Measurements from ENCODE around the gene SEC23B. TPM values are rescaled to one million over a fixed set of nuclear protein-coding genes. Genes with fewer than 3 reads are reported as not detected.

Gene SEC23B
- total and polyA plus RNA-seq, 2 of the 13 experiments (the other 11 are each of a cell fraction or from before 2014, with no cell fraction given), result 114 to 120 TPM

DNA sequence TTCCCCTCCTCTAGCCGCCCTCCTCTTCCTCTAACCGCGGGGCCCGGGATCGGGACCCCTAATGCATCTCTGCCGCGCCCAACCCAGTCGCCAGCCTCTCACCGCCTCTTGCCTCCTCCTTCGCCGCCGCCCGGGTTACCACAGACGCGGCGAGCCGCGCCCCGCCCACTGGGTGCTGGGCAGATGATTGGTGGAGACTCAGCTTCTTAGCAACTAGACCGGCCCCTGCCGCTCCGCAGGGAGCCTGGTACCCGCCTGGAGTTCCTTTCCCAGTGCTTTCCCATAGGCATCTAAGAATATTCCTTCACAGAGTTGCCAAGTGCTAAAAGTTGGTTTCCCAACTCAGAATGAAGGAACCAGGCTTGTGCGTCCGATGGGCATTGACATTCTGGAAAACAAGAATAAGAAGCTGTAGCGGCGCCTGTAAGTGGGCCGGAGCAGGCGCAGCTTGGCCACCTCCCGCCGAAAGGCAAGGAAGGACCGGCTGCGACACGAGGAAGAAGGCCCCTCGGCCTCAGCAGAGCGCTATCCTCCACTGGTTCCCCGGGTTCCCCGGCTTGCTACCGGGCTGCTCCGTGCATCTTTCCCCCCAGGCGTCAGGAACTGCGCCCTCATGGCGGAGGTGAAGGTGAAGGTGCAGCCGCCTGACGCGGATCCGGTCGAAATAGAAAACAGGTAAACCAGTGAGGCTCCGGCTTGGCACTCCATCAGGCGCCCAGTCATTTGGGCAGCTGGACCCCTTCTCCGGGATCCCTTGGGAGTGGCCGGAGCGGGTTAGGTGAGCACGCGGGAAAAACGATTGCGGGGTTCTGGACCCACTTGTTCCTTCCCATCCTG lies 40.6 kb upstream of the SEC23B start, which contains the start of the genes DZANK1 and POLR3F (continued):
- TF ChIP-seq, protein P1, sequence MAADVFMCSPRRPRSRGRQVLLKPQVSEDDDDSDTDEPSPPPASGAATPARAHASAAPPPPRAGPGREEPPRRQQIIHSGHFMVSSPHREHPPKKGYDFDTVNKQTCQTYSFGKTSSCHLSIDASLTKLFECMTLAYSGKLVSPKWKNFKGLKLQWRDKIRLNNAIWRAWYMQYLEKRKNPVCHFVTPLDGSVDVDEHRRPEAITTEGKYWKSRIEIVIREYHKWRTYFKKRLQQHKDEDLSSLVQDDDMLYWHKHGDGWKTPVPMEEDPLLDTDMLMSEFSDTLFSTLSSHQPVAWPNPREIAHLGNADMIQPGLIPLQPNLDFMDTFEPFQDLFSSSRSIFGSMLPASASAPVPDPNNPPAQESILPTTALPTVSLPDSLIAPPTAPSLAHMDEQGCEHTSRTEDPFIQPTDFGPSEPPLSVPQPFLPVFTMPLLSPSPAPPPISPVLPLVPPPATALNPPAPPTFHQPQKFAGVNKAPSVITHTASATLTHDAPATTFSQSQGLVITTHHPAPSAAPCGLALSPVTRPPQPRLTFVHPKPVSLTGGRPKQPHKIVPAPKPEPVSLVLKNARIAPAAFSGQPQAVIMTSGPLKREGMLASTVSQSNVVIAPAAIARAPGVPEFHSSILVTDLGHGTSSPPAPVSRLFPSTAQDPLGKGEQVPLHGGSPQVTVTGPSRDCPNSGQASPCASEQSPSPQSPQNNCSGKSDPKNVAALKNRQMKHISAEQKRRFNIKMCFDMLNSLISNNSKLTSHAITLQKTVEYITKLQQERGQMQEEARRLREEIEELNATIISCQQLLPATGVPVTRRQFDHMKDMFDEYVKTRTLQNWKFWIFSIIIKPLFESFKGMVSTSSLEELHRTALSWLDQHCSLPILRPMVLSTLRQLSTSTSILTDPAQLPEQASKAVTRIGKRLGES (CRISPR knock-in tag; IDR thresholded peaks at IDR 0.05; ENCODE audit: borderline replicate concordance), result 0 out of 2 replicates have a peak, but pooled peaks have one; percentile 55
- TF ChIP-seq ZC3H4 (CRISPR knock-in tag; IDR thresholded peaks at IDR 0.05; ENCODE audit: borderline replicate concordance) (no peak), ZNF780A (CRISPR knock-in tag; IDR thresholded peaks at IDR 0.05) (no peak), ZNF234 (CRISPR knock-in tag; conservative IDR thresholded peaks at IDR 0.05) (no peak), ASH2L (IDR thresholded peaks at IDR 0.05; ENCODE audit: insufficient read length, low read depth, low read length) (peak; percentile 100)

GRCh38 chr20:18477218-18477617 lies 30.5 kb upstream of the SEC23B start:
- H3K36me3 ChIP-seq (replicated peaks in 1 of 2; ENCODE audit: control insufficient read depth in 1 of 2, insufficient read depth in 2 of 2, low read length in 2 of 2), result peaks cover 16 to 60% of the 10 kb centered on the region in 2 experiments
- peak; percentile 30 for DNase-seq (ENCODE audit: low spot score)
- no peaks in the 10 kb centered on the region for H3K9me3 ChIP-seq (ENCODE audit: low read length)
- H3K9ac ChIP-seq (ENCODE audit: insufficient read depth, low read depth, low read length), result no peak overlapping the region
- H3K4me3 ChIP-seq (replicated peaks in 1 of 3; ENCODE audit: insufficient read depth in 1 of 3, low read depth in 2 of 3, low read length in 3 of 3), result no peak overlapping the region
- TSS peak; percentile 19 for BruUV-seq (replicated peaks)
- ATAC-seq, result peak; percentile 41; the same call in 2 of the 3 replicates
- H3K27ac ChIP-seq (ENCODE audit: extremely low read length, insufficient read depth, low read length), result no peak overlapping the region
- no peaks in the 10 kb centered on the region for H3K27me3 ChIP-seq (ENCODE audit: control insufficient read depth in 1 of 2, insufficient read depth in 2 of 2, low read length in 2 of 2)
- 92% methylated on average over 1 of the region's 1 CpG for WGBS (ENCODE audit: low lambda C conversion rate)
- peaks cover 21% of the 10 kb centered on the region for H3K4me1 ChIP-seq (ENCODE audit: insufficient read depth, low read length)
- no peak overlapping the region for H3K4me2 ChIP-seq (ENCODE audit: low read depth, low read length)
- CTCF ChIA-PET (ENCODE audit: low intra/inter-chr PET ratio, low total read pairs), result no interaction called here
- intact Hi-C loops (cut with micrococcal nuclease; ENCODE audit: unreplicated experiment) (no loop called here), in situ Hi-C loops (cut with HindIII; ENCODE audit: extremely low pct_ligation_motif_present, low pct_unique_long_range_greater_than_20kb) (no loop called here)
- no peaks in the 10 kb centered on the region for H3K79me2 ChIP-seq (ENCODE audit: insufficient read depth, low read length)
- no peak for FAIRE-seq
- no peaks in the 10 kb centered on the region for H4K20me1 ChIP-seq (ENCODE audit: insufficient read depth, low read length)
- H2AFZ ChIP-seq (ENCODE audit: low read length), result no peak overlapping the region
- POLR2A ChIA-PET, result interaction anchor here (1.5 to 3.1 kb wide), 4 partner anchors 10 to 108 kb away, joined by 5 to 15 read pairs (median 10); partner anchors contain the start of genes DZANK1, POLR3F, RBBP9 and SEC23B
- TF ChIP-seq ZNF546 (CRISPR knock-in tag; conservative IDR thresholded peaks at IDR 0.05) (no peak), PAXIP1 (CRISPR knock-in tag; conservative IDR thresholded peaks at IDR 0.05) (peak; percentile 38; the same call in 1 of the 2 replicates), KLF16 (CRISPR knock-in tag; IDR thresholded peaks at IDR 0.05) (no peak), HNF4G (IDR thresholded peaks at IDR 0.05; ENCODE audit: borderline replicate concordance, low read depth, low read length) (peak; percentile 14; the same call in 1 of the 2 replicates), HNF4G (CRISPR knock-in tag; IDR thresholded peaks at IDR 0.05; ENCODE audit: borderline replicate concordance, low read depth) (no peak), ZNF800 (CRISPR knock-in tag; IDR thresholded peaks at IDR 0.05) (no peak)
